ENCODE results near the gene PGLYRP3.

Gene PGLYRP3

DNA sequence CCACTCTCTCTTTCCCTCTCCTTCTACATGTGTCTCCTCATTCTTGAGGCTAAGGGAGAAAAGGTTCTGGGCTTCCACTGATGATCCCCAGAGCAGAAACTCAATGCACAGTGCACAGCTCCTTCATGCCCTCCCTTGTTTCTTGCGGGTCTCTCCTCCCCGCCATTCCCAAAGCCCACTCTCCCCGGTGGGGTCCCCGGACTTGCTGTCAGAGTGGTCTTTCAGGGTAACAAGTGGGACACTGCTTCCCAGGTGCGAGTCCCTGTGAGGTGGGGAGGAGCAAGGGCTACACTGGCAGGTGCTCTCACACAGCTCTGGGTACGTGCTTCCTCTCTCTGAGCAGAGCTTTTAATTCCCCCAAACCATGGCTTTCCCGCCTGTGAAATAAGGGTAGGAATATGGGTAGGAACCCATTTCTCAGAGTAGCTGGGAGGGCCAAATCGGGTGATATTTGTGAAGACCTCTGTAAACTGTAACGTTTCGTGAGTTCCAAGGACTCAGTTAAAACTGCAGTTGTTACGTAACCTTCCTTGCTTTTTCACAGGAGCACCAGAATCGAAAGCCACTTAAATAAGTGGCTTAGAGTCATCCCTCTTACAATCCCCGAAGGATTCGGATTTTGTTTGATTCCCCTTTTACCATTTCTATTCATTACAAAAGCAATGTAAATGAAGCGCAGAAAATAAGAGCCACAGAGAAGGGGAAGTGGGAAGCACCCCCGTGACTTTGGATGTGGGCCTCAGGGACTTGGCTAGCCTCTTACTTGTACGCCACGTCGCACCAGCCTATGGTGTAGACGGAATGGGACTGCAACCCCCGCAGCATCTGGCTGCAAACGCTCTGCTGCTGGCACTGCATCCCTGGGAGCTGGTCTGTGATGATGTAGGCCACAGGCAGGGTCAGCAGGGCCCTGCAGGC is 6.2 kb downstream of the PGLYRP3 start:
- TF ChIP-seq GATA3 (IDR thresholded peaks at IDR 0.05; ENCODE audit: low read depth, low read length), result no peak
- TF ChIP-seq GATA2 (IDR thresholded peaks at IDR 0.05; ENCODE audit: low read depth, low read length), result no peak

DNA sequence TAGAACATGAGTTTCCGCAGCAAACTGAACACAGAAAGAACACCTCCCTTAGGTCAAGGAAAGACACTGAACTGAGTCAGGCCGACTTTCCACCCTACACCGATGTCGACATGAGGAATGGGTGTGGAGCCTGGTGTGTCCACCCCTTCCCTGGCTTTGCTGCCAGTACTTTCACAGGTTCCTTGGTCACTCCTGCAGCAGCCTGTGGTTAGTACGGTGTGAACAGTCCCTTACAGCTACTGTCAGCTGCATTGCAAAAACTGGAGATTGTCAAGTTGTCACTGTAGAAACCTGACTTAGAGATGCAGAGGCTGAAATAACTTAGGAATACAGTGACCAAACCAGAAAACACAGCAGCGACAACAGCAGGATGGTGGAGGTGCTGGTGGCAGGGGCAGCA is 7.1 kb downstream of the PGLYRP3 start:
- TF ChIP-seq GATA3 (IDR thresholded peaks at IDR 0.05; ENCODE audit: low read depth, low read length) (no peak), GATA2 (IDR thresholded peaks at IDR 0.05; ENCODE audit: low read depth, low read length) (no peak)

DNA sequence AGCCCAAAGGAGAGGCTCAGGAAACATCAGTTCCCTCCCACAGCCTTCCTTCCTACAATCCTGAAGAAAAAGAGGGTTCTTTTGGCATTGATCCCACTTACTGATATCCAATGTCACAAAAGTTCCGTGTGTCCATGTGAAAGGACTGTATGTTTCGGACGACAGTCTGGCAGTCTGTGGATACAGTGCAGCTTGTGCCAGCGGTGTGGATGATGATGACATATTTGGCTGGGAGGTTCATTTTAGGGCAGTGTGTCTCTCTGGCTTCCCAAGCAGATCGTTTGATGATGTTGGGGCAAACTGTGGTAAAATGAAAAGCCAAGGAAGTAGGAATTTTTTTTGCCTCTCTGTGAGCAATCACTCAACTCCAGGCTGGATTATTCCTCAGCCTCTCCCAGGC is 10.4 kb downstream of the PGLYRP3 start:
- TF ChIP-seq GATA2 (IDR thresholded peaks at IDR 0.05; ENCODE audit: low read depth, low read length) (no peak), GATA3 (IDR thresholded peaks at IDR 0.05; ENCODE audit: low read depth, low read length) (no peak)

DNA sequence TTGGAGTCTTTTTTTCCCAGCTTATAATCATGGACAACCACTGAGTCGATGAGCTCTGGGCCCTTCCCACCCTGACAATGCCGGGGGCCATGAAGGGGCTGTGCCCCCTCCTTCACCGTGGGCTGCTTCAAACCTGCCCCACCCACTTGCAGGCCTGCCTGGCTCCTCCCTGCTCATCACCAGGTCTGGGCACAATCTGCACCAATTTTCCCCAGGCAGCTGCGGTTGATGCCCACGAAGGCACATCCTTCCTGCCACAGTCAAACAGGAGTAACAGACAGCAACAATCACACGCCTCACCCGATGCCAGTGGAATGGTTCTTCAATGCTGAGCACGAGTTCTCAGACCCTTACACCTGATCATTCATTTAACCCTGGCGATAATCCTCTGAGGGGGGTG is 18.9 kb downstream of the PGLYRP3 start:
- no peak for TF ChIP-seq GATA3 (IDR thresholded peaks at IDR 0.05; ENCODE audit: low read depth, low read length)
- no peak for TF ChIP-seq GATA2 (IDR thresholded peaks at IDR 0.05; ENCODE audit: low read depth, low read length)

DNA sequence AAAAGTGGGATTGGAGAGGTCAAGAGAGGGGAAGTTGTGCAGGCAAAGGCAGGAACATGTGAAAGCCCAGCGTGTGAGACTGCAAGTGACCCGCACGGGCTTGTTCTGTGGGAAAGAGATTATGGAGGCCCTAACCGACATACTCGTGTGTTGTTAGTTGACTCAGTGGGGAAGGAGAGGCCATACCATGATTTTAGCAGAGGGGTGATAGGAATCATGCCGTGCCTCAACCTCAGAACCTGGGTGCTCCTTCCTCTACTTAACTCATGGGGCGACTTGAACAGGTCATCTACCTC is 19.3 kb downstream of the PGLYRP3 start:
- no peak for TF ChIP-seq GATA2 (IDR thresholded peaks at IDR 0.05; ENCODE audit: low read depth, low read length)
- no peak for TF ChIP-seq GATA3 (IDR thresholded peaks at IDR 0.05; ENCODE audit: low read depth, low read length)

DNA sequence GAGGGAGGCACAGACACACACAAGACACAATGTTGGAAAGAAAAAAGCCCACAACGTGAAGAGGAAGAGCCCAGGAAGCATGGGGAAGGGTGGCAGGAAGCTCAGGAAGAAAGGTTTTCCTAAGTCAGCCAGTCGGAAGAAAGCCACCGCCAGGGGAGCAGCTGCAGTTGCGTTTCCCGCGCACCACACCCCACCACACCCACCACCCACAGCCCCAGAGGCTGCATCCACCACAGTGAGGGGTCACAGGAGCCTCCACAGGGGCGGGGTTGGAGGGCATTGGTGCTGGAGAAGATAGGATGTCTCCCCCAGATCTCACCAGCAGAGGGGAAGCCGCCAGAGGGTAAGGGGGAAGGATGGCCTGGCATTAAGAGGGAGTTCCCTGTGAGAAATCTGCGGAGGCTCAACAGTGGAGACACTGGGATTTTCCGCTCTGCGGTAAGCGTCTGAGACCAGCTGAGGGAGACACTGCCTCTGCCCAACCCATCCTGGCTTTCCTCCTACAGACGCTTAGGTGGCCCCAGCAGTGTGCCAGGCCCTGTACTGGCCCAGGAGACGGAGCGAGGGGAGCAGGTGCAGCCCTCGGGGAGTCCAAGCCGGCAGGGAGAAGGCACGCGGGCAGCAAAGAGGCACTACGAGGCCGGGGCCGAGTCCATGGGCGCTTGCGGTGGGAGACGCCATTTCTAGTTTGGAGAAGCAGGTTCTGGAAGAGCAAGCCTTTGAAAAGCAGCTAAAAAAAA is 19.8 kb downstream of the PGLYRP3 start:
- TF ChIP-seq GATA2 (IDR thresholded peaks at IDR 0.05; ENCODE audit: low read depth, low read length) (no peak), GATA3 (IDR thresholded peaks at IDR 0.05; ENCODE audit: low read depth, low read length) (no peak)

DNA sequence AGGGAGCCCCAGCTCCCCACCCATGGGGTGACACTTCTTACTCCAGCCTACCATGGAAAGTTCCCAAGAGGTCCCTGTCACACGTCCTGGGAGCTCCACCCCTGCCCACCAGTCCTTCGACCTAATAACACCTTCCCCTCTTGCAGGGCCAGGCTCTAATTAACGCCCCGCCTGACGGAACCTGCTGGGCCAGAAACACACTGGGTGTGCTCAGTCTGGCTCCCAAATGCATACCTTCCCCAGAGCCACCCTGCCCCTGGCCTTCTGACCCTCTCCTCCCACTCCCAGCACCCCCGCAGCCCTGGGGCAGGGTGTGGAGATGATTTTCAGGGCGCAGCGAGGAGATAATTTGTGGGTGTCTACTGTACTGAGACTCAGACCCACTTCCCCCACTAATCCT is 20.6 kb downstream of the PGLYRP3 start:
- TF ChIP-seq GATA3 (IDR thresholded peaks at IDR 0.05; ENCODE audit: low read depth, low read length) (no peak), GATA2 (IDR thresholded peaks at IDR 0.05; ENCODE audit: low read depth, low read length) (no peak)

DNA sequence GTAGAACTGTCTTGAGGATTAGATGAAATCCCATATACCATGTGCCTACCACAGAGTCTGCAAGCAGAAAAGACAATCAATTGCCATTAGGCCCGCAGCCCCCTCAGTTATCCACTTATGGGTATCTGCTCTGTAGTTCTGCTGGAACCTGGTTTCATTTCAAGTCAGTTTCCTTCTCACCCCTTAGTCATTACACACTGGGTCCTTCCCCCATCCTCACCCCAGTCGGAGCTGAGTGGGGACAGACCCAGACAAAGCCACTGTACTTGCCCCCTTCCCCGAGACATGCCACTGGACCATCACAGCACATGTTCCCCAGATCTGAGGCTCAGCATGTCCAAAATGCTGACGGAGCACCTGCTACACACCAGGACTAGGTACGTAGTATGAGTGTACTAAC is 21.2 kb downstream of the PGLYRP3 start:
- TF ChIP-seq GATA3 (IDR thresholded peaks at IDR 0.05; ENCODE audit: low read depth, low read length) (no peak), GATA2 (IDR thresholded peaks at IDR 0.05; ENCODE audit: low read depth, low read length) (no peak)

DNA sequence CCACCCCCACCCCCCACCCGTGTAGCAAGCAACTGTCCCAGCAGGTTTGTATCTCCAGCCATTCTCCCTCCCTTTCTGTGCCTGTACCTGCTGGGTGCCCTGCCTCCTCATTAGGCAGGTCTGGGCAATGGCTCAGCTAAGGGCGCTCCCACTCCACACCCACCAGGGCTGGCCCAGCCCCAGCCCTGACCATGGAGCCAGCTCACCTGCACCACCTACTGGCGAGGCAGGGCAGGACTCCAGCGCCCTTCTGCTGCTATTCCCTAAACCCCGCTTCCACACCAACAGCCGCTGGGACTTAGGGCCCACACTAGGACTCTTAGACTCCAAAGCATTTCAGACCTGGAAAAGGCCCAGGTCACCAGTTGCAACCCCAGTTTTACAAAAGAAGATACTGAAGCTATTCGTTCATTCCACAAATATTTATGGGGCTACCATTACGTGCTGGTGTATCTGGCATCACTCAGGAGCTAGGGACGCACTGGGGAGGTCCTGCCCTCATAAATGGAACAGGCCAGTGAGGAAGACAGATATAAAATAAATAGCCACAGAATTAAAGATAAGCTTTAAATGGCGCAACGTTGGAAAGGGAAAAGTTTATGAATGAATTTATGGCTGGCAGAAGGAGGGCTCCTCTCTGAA is 24.0 kb downstream of the PGLYRP3 start:
- TF ChIP-seq GATA2 (IDR thresholded peaks at IDR 0.05; ENCODE audit: low read depth, low read length) (no peak), GATA3 (IDR thresholded peaks at IDR 0.05; ENCODE audit: low read depth, low read length) (no peak)

DNA sequence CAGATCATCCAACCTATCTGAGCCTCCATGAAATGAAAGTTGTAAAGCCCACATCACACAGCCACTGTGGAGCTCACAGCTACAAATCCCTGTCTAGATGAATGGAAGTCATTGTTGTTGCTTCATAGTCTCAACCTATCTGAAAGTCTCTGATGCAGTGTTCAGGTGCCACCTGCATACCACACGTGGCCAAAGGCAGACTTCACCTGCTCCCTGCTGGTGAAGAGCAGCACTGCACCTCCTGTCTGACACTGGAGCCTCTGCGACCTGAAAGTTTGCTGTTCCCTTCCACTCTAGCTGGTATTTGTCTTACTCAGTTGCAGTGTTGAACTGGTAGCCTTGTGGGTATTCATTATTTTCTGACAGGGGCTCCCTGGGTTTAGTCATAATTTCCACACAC is 34.9 kb downstream of the PGLYRP3 start:
- TF ChIP-seq GATA2 (IDR thresholded peaks at IDR 0.05; ENCODE audit: low read depth, low read length) (no peak), GATA3 (IDR thresholded peaks at IDR 0.05; ENCODE audit: low read depth, low read length) (no peak)

DNA sequence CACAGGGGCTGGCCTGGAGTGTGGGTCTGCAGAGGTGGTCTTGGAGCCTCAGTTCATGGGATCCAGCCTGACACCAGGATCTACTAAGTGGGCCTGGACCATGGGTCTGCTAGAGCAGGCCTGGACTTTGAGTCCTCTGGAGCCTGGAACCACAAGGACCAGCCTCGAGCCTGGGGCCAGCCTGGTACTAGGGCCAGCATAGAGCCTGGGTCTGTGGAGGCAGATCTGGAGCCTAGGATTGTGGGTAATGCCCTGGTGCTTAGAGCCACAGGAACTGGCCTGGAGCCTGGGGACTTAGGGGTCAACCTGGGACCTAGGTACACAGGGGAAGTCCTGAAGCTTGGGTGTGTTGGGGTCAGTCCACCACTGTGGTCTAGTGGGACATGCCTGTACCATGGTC is 40.6 kb downstream of the PGLYRP3 start:
- no peak for TF ChIP-seq GATA3 (IDR thresholded peaks at IDR 0.05; ENCODE audit: low read depth, low read length)
- TF ChIP-seq GATA2 (IDR thresholded peaks at IDR 0.05; ENCODE audit: low read depth, low read length), result no peak

DNA sequence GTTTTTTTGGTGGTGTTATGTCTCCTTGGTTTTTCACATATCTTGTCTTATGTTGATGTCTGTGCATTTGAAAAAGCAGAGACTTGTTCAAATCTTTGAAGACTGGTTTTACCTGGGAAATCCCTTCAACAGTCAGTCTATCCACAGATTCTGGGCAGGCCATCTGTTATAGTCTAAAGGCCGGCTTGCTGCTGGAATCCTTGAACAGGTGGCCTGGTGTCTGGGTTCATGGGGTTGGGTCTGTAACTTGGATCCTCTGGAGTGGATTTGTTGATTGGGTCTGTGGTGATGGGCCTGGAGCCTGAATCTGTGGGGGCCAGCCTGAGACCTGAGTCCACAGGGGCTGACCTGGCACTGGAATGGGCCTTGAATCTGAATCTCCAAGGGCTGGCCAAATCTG is 41.0 kb downstream of the PGLYRP3 start:
- TF ChIP-seq GATA3 (IDR thresholded peaks at IDR 0.05; ENCODE audit: low read depth, low read length) (no peak), GATA2 (IDR thresholded peaks at IDR 0.05; ENCODE audit: low read depth, low read length) (no peak)

DNA sequence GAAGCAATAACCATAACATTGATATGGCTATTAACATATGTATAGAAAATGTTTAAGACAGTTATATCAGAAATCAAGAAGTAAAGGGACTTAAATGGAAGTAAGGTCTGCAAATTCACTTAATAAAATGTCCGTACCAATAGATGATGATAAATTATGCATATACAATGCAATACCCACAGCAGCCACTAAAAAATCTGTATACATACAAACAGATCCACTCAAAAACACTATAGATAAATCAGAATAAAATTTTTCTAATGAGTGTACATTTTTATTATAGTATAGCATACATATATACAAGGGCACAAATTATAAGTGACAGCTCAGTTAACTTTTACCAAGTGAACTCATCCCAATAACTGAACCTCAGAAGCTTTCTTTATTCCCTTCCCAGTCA is 47.3 kb downstream of the PGLYRP3 start:
- no peak for TF ChIP-seq GATA2 (IDR thresholded peaks at IDR 0.05; ENCODE audit: low read depth, low read length)
- TF ChIP-seq GATA3 (IDR thresholded peaks at IDR 0.05; ENCODE audit: low read depth, low read length), result no peak

DNA sequence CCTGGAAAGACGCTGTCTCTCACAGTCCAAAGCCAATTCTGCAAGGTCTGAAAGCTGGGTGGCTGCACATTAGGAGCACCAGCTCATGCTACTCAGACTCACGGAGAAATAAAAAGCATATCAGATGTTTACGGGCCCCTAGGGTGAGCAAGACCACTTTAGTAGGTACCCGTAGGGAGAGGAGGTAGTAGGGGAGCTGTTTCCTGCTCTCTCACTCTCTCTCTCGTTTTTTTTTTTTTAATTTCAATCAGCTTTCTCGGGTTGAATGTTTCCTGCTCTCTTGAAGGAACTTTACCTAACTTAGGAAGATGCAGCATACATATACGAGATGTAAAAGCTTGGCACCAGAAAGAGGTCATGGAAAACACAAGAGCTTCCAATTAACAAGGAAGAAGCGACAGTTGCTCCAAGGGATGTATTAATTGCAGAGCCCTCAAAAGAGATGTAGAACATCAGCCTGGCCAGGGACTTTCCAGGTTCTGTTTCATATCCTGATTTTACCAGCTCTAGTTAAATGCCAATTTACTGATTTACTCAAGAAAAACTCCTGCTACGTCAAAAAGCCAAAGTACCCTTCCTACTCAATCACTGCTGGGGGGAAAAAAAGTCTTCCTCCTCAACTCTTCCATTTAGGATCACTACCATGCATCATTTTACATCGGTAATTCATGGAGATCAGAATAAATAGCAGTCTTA is 50.1 kb downstream of the PGLYRP3 start:
- TF ChIP-seq GATA3 (IDR thresholded peaks at IDR 0.05; ENCODE audit: low read depth, low read length) (no peak), GATA2 (IDR thresholded peaks at IDR 0.05; ENCODE audit: low read depth, low read length) (no peak)

All from SH-SY5Y (cell line).